Measurements from ENCODE around the gene COL4A4.

The COL4A4 gene

DNA sequence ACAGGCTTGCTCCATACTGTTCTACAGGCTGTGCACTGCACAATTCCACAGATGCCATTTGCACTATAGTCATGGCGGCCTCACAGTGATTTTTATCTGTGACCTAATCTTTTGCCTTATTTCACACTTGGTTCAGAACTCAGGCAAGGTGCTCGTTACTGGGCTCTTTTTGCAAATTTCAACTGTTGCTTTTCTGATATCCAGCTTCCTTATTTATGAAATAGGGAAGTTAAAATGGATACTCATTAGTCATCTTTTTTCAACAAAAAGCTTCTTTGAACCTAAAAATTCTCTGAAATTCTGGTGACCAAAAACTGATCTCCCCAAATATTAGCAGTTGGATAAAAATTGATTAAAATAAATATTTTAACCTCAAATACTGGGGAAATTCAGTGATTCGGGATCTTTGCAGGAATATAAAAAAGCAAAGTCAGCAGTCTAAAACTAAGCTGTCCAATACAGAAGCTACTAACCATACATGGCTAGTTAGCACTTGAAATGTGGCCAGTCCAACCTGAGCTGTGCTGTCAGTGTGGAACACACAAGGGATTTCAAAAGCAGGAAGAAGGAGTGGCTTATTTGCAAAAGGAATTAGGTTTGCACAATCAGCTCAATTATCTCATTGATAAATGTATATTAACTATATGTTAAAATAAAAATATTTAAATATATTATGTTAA, 134.4 kb downstream of the COL4A4 start:
- no peak for DNase-seq (ENCODE audit: low spot score)

DNA sequence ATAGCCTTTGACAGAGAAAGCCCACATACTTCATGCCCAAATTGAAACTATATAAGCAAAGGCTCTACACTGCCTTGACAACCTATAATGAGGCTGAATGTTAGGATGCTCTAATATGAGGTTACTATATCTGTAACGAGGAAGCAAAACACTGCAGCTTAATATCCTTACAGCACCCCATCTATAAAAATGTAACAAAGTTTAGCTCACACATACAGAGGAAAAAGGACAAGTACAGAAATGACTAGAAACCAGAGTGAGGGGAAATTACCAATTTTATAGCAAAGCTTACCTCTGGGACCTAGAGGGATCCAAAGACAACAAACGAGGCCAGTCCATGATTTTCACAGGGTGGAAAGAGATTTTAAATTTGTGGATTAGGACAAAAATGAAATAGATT, 138.5 kb downstream of the COL4A4 start:
- no peak for DNase-seq (ENCODE audit: low spot score)

DNA sequence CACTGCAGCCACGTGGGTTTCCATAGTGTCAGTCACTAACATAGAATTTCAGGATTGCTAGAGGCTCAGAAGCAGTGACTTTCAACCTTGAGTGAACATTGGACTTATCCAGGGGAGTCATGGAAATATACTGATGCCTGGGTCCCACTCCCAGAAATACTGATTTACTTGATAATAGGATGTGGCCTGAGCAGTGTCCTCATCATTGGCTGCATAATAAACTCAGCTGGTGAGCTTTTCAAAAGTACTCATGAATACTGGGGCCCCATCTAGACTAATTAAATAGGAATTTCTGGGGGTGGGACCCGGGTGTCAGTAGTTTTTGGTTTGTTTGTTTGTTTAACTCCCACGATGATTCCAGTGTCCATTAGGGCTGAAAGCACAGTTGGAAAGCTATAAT, 141.4 kb downstream of the COL4A4 start:
- DNase-seq (ENCODE audit: low spot score) = no peak

DNA sequence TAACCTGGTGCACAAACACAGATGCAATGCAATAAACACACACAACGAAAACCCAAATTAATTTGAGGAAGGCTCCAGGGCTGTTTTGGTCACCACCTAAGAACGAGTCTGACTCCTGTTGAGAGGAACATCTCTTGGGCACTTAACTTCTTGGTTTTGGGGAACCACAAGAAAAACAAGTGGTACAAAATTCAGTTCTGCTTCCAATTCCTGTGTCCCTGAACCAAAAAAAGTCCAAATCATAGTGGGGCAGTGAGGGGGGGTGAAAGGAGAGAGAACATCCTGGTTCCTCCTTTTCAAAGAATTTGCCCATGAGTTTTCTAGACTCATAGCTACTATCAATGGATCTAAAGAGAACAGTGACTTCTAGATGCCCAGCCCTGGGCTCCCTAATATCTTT, 143.6 kb downstream of the COL4A4 start:
- no peak for DNase-seq (ENCODE audit: low spot score)

DNA sequence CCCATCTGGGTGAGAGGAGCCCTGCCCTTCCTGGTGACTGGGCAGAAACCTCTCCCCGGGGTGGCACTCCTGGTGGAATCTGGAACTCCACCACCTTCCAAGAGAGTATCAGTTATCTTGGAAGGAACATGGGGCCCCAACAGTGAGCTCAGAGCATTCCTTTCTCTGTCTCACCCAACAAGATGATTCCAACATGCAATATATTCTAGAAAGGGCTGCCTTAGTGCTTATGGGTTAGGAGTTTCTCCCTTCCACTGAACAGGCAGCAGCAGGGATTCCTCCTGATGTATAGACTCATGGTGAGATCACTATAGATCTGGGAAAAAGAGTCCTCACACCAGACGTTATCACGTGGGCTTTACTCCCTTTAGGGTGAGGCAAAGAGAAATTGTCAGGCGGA, 147.1 kb downstream of the COL4A4 start:
- DNase-seq (ENCODE audit: low spot score) = no peak

DNA sequence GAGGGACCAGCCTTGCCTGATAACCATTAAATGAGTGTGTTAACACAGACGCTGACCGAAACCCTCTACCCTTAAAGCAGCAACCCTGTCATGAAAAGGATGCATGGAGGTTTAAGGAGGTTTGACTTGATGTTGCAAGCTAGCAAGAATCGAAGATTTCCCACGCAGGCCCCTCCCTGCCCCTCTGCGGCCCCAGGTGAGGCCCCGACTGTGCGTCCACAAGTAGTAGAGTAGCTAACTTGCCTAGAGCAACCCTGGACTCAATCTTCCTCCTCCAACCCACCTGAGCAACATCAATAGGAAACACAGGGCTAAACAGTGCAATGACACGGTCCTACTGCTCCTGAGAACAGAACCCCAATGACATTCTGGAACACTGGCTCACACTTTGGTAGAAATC, 150.1 kb downstream of the COL4A4 start:
- no peak for DNase-seq (ENCODE audit: low spot score)

DNA sequence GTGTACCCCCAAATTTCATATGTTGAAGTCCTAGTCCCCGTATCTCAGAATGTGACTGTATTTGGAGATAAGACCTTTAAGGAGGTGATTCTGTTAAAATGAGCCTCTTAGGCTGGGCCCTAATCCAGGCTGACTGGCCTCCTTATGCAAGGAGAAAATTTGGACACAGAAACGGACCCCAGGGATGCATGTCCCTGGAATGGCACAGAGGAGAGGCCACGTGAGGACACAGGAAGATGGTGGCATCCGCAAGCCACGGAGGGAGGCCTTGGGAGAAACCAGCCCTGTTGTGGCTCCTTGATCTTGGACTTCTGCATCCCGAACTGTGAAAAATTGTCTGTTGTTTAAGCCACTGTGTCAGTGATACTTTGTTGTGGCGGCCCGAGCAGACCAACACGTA, 150.7 kb downstream of the COL4A4 start:
- no peak for DNase-seq (ENCODE audit: low spot score)

DNA sequence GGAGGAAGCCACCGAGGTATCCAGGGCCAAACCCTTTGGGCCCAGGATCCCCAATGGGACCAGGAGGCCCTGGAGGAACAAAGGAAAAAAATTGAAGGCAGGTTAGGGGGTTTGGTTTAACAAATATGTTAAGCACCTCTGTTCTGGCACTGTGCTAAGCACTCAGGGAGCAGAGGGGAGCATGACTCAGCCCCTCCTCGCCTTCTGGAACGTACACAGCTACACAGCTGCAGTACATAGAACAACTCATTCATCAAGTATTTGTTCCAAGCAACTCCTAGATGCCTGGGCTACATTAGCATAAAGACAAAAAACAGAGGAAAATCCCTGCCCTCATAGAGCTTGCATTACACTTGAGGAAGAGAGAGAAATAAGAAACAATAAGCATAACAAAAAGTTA, 153.6 kb downstream of the COL4A4 start:
- no peak for DNase-seq (ENCODE audit: low spot score)

DNA sequence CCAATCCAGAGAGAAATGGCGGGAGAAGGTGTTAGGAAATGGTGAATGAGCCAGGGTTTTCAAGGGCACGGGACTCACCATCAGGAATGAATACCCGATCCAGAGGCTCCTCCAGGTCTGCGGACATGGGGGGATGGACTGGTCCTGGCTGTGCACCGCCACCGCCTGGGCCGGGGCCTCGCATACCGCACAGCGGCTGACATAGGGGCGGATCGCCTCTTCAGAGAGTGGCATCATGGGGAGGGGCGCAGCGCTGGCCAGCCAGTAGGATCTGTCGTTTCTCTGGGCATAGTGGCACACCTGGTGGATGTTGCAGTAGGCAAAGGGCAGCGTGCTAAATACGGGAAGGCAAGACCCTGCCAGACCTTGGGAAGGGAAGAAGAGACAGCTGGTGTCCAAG, 156.1 kb downstream of the COL4A4 start:
- DNase-seq (ENCODE audit: low spot score) = no peak

DNA sequence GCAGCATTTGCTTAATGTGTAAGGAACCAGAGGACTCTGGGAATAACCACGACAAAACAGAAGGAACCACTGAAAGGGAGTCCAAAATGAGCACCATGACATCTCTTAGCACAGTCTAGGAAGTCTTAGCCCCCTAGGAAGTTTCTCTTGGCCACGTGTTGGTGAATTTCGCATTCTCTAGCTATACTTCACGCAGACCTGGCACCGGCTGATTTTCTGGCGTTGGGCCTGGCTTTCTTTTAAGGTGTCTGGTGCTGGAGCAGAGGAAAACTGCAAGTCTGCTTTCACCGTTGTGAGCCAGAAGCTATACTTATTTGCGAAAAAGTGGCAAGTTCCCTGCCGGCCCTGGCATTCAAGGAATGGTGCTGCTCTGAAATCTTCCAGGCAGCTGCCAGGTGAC, 156.9 kb downstream of the COL4A4 start:
- DNase-seq (ENCODE audit: low spot score) = no peak

DNA sequence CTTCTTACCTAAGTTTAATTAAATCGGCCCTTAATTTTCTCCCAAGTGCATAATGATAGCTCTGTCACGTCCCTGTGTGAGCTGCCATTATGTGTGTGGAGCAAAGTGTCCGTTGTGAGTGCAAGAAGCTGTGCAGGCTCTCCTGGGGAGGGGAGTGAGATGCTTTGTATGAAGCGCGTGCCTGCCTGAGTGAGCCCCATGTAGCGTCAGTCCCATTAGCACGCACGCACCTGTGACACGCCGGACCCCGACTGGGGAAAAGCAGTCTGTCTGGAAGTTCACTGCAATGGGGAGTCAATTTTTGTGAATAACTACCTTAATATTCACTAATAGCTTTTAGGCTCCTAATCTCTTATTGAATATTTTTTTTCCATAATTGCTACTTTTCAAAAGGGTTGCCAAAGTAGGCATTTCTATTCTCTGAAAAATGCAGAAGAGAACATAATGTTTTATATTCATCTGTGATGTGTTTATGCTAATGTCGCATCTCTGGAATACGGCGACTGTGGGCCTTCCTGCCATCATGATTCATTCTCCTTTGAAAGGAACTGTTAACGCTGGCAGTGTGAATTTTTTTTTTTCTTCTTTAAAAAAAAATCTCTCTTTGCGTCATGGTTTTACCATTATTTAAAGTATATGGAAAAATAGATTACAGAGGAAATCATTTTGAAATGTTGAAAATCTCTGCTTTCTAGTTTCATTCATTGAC, 157.7 kb downstream of the COL4A4 start:
- DNase-seq (ENCODE audit: low spot score) = no peak

DNA sequence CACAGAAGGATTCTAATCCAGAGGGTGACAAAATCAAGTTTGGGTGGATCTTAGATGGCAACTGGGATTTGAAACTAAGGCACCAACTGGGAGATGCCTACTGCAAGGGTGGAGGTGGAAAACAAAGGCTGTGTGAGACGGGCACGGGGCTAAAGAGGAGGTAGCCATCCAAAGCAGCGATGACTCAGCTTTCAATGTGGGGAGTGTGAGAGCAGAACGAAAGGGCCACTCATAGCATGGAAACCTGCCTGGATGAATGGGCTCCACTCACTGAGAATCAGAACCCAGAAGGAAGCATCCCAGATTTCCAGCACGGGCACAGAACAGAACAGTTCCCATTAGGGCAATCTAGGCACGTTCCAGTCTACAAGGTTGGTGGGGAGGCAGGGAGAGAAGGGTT, 159.5 kb downstream of the COL4A4 start:
- DNase-seq (ENCODE audit: low spot score) = no peak

DNA sequence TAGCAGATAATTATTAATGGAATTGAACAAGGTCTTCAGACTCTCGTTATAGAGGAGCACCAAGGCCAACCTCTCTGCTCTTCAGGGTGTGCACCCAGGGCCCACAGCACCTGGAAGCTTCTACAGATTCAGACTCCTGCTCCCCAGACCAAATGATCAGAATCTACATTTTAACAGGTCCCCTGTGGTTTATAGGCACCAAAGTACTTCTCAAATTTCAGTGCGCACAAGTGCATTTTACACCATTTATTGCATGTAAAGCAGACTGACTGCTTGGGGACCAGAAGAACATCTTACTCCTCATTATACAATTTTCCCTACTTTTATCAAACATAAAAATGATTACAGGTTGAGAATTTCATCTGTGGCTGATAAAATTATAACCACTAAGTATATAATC, 163.9 kb downstream of the COL4A4 start:
- DNase-seq (ENCODE audit: low spot score) = no peak

DNA sequence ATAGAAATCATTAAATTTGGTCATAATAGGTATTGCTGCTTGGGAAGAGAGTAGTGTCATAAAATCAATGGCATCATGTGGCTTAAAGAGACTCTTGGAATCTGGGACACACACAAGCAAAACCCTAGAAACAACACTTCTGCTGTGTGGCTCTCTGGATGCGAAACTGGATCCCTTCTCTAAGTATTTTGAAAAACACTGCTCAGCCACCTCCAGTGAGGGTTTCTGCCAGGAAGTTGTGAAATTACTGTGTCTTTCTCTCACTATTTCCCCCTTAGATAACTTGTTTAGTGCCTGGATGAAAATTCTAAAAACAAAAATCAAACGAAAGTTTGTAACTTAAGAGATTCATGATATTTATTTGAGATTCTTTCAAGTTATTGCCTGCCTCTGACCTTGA, 164.3 kb downstream of the COL4A4 start:
- DNase-seq (ENCODE audit: low spot score) = no peak

DNA sequence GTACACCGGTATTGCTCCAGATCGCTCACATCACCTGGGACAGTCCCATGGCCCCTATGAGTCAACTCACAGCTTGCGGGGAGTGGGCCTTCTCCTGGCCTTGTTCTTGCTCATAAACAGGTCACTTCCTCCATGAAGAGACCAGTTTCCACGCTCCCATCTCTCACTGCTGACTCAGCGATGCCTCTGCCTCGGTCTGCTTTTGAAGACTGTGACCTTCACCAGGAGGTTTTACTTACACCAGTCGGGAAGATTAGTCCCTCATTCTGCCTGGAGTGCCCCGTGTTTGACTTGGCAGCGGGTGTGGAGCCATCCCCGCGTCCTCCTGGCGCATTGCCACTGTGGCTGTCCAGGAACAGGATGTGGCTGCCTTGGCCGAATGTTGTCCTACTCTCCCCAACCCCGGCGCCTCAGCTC, 168.4 kb downstream of the COL4A4 start:
- DNase-seq (ENCODE audit: low spot score) = peak; percentile 60

DNA sequence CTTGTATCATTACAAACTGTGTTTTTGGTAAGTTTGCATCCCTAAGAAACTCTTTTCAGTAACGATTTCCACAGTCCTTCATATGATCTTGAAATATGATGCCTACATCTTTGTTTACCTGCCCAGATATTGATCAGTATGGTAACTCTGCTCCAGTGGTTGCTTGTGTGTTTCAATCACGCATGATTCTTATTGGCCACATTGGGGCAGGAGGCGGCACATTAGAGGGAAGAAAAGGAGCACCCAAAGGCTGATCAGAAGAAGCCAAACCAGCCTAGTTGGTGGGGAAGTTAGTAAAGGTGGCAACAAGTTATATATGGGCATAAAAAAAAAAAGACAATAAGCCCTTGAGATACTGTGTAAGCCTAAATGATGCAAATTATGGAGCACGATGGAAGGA, 169.2 kb downstream of the COL4A4 start:
- no peak for DNase-seq (ENCODE audit: low spot score)

DNA sequence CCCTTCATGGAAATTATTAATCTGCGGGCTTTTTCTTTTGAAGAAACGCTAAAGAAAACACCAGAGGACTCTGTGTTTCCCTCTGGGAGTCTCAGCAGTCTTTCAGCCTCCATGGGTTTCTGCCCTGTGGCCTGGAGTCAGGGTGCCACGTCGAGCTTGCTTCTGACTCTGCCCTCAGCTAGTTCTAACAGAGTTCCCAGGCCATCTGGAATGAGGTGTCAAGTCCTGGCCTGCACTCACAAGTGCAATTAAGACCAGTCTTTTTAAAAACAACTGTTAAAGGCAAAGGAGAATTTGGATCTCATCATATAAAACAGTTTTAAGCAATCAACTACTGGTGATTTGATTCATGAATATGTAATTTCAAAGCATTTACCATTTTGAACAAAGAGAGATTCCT, 170.8 kb downstream of the COL4A4 start:
- DNase-seq (ENCODE audit: low spot score) = no peak

DNA sequence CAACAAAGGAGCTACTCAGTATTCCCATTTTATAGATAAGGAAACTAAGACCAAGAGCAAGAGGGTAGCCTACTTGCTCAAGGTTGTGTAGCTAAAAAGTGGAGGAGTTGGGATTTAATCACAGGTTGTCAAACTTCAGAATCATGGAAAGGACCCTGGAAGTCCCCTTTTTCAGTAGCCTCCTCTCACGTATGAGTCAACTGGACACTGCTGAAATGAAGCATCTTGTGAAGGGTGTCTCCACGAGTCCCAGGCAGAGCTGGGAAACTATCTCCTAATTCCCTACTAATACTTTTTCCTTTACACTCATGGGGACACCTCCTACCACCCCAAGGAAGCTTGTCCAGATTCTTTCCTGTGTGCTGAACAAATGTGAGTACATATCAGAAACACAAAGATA, 172.3 kb downstream of the COL4A4 start:
- no peak for DNase-seq (ENCODE audit: low spot score)

DNA sequence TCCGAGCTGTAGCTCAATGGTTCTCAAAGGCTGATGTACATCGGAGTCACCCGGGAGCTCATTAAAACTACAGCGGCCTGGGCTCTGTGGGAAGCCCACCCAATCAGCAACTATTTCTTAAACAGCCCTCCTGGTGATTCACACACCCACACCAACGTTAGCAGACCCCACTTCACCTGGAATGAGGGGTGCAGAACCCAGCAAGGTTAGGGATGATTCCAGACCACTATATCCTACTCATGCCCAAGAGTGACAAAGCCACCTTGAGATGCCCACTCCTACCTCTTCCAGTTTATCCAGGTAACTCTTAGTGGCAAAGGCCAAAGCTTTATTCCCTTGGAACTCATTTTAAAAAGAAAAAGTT, 178.4 kb downstream of the COL4A4 start:
- DNase-seq (ENCODE audit: low spot score) = no peak

DNA sequence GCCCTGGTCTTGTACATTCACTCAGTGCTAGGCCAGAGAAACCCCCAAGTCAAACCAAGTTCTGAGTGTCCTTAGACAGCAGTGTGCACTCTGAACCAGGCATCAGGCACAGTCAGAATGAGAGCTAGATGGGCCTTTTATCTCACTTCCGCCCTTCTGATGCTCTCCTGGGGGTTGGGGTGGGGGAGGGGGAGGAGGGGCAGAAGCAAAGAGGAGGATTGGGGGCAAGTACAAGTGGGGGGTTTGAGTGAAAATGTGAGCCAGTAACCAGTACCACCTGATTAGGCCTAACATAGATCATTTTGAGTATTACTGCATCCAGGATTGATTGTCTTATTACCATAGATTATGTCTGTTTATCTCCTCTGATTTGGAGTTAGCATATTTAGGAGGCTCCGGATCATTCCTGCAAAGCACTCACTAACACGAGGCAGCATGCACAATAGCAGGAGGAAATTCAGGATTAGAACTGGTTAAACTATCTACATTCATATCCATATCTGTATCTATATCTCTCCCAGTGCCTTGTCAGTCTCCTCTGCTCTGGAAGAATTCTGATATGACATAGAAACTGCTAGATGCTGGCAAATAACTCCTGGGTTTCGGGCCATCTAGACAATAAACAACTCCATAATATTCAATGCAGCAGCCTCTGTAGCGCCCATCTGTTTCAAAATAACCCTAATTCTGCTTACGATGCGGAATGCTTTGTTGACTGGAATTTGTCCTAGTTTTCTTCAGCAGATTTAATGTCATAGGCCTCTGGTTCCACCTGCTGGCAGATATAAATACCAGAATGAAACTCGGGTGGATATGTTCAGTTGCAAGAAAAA, 179.0 kb downstream of the COL4A4 start:
- peak; percentile 51 for DNase-seq (ENCODE audit: low spot score)

DNA sequence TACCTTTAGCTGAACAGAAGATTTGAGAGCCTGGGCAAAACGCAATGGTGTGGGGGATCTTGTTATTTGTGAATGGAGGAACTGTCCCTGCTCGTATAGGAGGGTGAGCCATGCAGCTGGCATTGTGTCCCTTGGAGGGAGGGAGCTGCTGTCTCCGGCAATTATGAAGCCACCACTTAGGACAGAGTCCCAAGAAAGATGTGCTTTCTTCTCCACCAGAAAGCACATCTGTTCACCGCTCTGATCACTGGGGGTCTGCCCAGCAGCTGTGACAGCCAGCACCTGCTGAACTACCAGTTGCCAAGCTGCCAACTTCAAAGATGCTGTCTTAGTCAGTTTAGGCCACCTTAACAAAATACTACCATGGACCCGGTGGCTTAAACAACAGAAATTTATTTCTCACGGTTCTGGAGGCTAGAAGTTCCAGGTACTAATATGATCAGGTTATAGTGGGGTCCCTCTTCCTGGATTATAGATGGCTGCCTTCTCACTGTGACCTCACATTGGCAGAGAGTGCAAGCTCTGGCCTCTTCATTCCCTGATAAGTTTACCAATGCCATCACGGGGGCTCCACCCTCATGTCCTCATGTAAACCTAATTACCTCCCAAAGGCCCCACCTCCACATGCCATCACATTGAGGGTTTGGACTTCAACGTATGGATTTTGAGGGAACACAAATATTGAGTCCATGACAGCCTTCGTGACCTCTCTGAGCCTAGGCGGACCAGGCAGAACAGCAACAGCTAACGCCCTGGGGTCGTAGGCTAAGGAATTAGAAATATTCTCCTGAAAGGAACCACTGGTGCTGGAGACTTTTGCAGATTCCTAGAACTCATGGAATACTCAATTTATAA, 179.9 kb downstream of the COL4A4 start:
- DNase-seq (ENCODE audit: low spot score) = no peak

DNA sequence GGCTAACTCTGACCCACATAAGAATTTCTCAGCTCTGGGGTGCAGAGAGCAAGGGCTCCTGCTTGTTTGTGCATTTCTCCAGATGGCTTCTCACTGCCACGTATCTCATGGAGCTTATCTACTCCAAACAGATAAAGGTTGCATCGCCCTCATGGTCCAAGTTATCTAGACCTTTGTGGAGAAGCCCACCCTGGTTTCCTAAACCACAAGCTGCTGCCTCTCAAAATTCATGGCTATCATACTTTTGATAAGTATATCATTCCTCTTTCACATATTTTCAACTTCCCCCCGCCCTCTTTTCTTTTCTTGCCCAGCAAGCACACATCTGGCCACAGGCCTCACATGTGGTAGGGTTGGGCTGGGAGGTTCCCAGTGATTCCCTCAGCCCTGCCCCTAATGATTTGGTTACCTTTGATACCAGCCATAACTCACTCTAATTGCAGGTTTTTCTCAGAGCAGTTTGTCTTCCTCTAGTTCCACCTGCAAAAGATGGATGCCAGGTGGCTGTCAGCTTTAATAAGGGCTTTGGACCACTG, 182.1 kb downstream of the COL4A4 start:
- no peak for DNase-seq (ENCODE audit: low spot score)
